Astrocyte (in vitro differentiated cells and primary cell): ENCODE results near the gene DDC.

Source experiments
- CTCF ChIP-seq: IDR thresholded peaks from 2 replicates; pipeline ENCODE4 v1.5.1; 2011; ENCODE audit warnings: low read depth, mild to moderate bottlenecking, inconsistent platforms, low read length, moderate library complexity; ENCODE audit not compliant: insufficient read depth
- EZH2 ChIP-seq: IDR thresholded peaks from 2 replicates; pipeline ENCODE4 v1.6.1; 2012; ENCODE audit warnings: mild to moderate bottlenecking, low read length, inconsistent platforms; ENCODE audit not compliant: insufficient read depth

- no peak for TF ChIP-seq CTCF
- no peak for TF ChIP-seq EZH2
Measured at GRCh38 chr7:50422858-50423257, 142.3 kb downstream of the DDC start.
